ENCODE data around the gene RBKS.
A peak's percentile ranks its signal among the peaks of the same experiment; 100 is the strongest.

RBKS gene

GRCh38 chr2:27890146-27890923 lies at the start of gene RBKS, which contains the start of gene BABAM2:
Gene RBKS (minus strand): TSS chr2:27890387. CDS start chr2:27890345, 42 bp downstream.
Gene BABAM2 (plus strand): TSS chr2:27890729. CDS start chr2:27894557, 3,828 bp downstream.
- DNase-seq: peak; percentile 90

- DNase-seq: no peak
Observed at GRCh38 chr2:27935026-27935425, 44.8 kb upstream of the RBKS start.

- no peak for DNase-seq
Observed at GRCh38 chr2:27932396-27932795, 42.2 kb upstream of the RBKS start.

- no peak for DNase-seq
Observed at GRCh38 chr2:27931361-27931950, 41.3 kb upstream of the RBKS start.

- peak; percentile 63 for DNase-seq
Observed at GRCh38 chr2:27929916-27930486, 39.8 kb upstream of the RBKS start.

- peak; percentile 76 for DNase-seq
Observed at GRCh38 chr2:27925766-27926472, 35.7 kb upstream of the RBKS start.

- DNase-seq: no peak
Observed at GRCh38 chr2:27922842-27923241, 32.7 kb upstream of the RBKS start.

GRCh38 chr2:27921880-27922547 lies 31.8 kb upstream of the RBKS start:
- no peak for DNase-seq

- no peak for DNase-seq
Observed at GRCh38 chr2:27921424-27921823, 31.2 kb upstream of the RBKS start.

- DNase-seq: peak; percentile 77
Observed at GRCh38 chr2:27920148-27920885, 30.1 kb upstream of the RBKS start.

- no peak for DNase-seq
Observed at GRCh38 chr2:27916293-27916995, 26.3 kb upstream of the RBKS start.

- DNase-seq: no peak
Observed at GRCh38 chr2:27915874-27916273, 25.7 kb upstream of the RBKS start.

- no peak for DNase-seq
Observed at GRCh38 chr2:27915191-27915590, 25.0 kb upstream of the RBKS start.

GRCh38 chr2:27914805-27915175 lies 24.6 kb upstream of the RBKS start:
- no peak for DNase-seq

- no peak for DNase-seq
Observed at GRCh38 chr2:27914041-27914804, 24.0 kb upstream of the RBKS start.

GRCh38 chr2:27912512-27912911 lies 22.3 kb upstream of the RBKS start:
- no peak for DNase-seq

GRCh38 chr2:27911458-27912210 lies 21.4 kb upstream of the RBKS start:
- DNase-seq: no peak

- peak; percentile 45 for DNase-seq
Observed at GRCh38 chr2:27909901-27910300, 19.7 kb upstream of the RBKS start.

GRCh38 chr2:27907547-27907946 lies 17.4 kb upstream of the RBKS start:
- DNase-seq: no peak

GRCh38 chr2:27906074-27906473 lies 15.9 kb upstream of the RBKS start:
- DNase-seq: no peak

Data from hematopoietic multipotent progenitor cell treated with erythropoietin and hydrocortisone succinate and interleukin-3 and kit ligand, for 6 days (in vitro differentiated cells).